Stomach (tissue), 4 donors: ENCODE data around the gene CST3.

Experiments
- CTCF ChIP-seq, 7 experiments: fragments of 450-650 bp in 4 of 7; fragments of 200-600 bp in 3 of 7; sonication (generic) in 3 of 7; IDR thresholded peaks; one replicate each; pipeline ENCODE4 v1.5.1; 2016 to 2019; ENCODE audit warnings: antibody characterized with exemption in 7 of 7, control low read depth in 2 of 7, mild to moderate bottlenecking in 1 of 7
- EP300 ChIP-seq: sonication (generic); formaldehyde crosslinking; IDR thresholded peaks from one replicate; pipeline ENCODE4 v1.6.1; 2017; ENCODE audit warnings: antibody characterized with exemption
- POLR2A ChIP-seq, 4 donors: fragments of 450-650 bp; IDR thresholded peaks; one replicate each; pipeline ENCODE4 v1.6.1; 2016; ENCODE audit warnings: antibody characterized with exemption in 4 of 4, control low read depth in 2 of 4, mild to moderate bottlenecking in 1 of 4, moderate library complexity in 1 of 4
- POLR2AphosphoS5 ChIP-seq, 3 donors: sonication (generic); formaldehyde crosslinking; IDR thresholded peaks; one replicate each; pipeline ENCODE4 v1.6.1; 2016; ENCODE audit warnings: antibody characterized with exemption in 3 of 3

- no peak for TF ChIP-seq POLR2A (IDR thresholded peaks at IDR 0.05)
- TF ChIP-seq POLR2AphosphoS5 (IDR thresholded peaks at IDR 0.05), result no peak
- no peak for TF ChIP-seq CTCF (IDR thresholded peaks at IDR 0.05)
- no peak for TF ChIP-seq EP300
These were observed 25.4 kb upstream of the CST3 start for GRCh38 chr20:23663180-23663579.
